Urothelium cell line (cell line): ENCODE measurements around the gene NUP35.

Experiments
- DNase-seq: peaks from one replicate; pipeline ENCODE4 v3.0.0; 2011; ENCODE audit warnings: low spot score, mixed read lengths
- FAIRE-seq: peaks from 2 replicates; lab custom pipeline; 2011; peaks lifted over from hg19 to GRCh38; lab: Jason Lieb, UNC

NUP35 gene

DNA sequence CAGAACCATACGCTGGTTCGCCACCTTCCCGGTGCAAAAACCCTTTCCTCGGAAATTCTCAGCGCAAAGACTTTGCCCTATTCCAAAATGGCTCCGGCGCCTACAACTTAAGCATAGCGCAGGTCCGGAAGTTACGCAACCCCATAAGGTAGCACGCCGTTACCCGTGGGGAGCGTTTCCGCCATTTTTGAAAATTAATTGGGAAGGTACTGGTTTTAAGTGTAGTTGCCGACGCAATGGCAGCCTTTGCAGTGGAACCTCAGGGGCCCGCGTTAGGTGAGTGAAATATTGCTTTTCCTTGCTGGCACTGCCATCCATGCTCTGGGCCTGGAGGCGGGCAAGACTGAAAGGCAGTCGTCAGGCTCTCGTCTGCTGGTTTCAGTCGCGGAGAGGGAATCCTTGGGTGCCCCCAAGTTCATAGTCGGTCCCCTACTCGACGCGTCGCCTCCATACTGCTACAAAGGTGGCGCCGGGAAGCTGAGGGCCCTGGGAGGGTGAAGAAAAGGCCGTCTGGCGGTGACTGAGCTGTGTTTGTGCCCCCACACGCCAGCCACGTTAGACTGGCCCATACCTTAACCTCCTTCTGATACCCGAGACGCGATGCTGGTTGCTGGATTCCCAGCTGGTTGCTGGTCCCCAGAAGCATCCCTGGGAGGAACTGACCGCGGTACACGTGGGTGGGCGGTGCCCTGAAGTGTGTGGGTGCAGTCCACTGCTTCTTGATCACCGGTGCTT is at the start of gene NUP35:
NUP35 (plus strand) TSS at position 222 of the 735 bp plus-strand sequence; CDS start at position 237, 15 bp downstream.
- DNase-seq (peak; percentile 84), FAIRE-seq (peak; percentile 66)

- FAIRE-seq: peak; percentile 40
- no peak for DNase-seq
These were observed 46.1 kb upstream of the NUP35 start for GRCh38 chr2:183078163-183078463.

DNA sequence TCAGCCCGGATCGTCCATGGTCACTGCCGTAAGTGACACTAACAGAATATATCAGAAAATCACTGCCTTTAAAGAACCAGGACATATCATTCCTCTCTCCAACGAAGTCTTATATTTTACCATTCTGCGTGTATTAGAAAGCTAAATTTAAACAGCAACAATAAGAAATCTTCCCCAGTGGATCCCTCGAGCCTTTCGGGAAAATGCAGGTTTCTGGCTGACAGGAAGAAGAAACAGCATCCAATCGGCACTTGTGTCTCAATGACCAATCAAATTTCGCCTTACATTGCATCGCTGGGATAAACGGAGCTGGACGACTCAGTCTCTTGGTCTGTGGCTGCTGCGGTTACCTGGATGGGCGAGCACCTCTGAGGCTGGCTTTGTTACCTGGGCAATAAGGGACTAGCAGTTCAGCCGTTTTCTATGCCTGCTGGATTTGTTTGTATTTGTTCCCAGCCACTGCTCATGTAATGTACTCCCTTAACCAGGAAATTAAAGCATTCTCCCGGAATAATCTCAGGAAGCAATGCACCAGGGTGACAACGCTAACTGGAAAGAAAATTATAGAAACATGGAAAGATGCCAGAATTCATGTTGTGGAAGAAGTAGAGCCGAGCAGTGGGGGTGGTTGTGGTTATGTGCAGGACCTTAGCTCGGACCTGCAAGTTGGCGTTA is 45.6 kb upstream of the NUP35 start, which contains the start of gene DUSP19:
DUSP19 (plus strand) TSS at position 284 of the 675 bp plus-strand sequence; CDS start at position 471, 187 bp downstream.
- FAIRE-seq (peak; percentile 68), DNase-seq (peak; percentile 96)

- FAIRE-seq (no peak), DNase-seq (no peak)
These were observed 45.0 kb upstream of the NUP35 start for GRCh38 chr2:183079139-183079775.

GRCh38 chr2:183081911-183082310 is 42.3 kb upstream of the NUP35 start:
- FAIRE-seq (no peak), DNase-seq (no peak)

DNA sequence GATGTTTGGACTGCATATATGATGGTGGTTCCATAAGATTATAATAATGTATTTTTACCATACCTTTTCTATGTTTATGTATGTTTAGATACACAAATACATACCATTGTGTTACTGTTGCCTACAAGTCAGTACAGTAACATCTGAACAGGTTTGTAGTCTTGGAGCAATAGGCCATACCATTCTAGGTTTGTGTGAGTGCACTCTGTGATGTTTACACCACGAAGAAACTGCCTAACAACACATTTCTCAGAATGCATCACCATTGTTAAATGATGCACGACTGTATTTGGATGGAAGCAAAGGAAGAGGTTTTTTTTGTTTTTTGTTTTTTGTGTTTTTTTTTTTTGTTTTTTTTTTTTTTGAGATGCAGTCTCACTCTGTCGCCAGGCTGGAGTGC is 36.2 kb upstream of the NUP35 start:
- DNase-seq (no peak), FAIRE-seq (peak; percentile 17)

GRCh38 chr2:183089192-183089851 is 34.9 kb upstream of the NUP35 start:
- DNase-seq: no peak
- FAIRE-seq: no peak

DNA sequence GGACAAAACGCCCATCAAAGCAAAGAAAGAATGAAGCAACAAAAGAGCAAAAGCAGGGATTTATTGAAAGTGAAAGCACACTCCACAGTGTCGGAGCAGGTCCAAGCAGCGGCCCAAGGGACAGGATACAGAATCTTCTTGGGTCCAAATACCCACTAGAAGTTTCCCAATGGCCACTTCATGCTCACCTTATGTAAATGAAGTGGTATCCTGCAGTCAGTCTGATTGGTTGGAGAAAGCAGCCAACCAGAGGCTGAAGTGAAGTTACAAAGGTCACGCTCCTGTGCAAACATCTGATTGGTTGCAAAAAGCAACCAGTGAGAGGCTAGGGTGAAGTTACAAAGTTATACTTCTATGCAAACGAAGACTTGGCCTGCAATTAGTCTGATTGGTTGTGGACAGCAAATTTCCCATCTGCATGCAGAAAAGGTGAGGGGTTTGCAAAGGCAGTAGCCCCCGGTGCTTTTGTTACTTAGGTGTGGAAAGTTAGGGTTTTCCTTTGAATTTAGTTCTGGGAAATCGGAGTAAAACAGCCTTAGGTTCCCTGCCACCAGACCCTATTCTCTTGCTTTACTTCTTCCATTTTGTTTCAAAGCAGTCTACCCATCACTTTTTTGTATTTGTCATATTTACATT is 32.8 kb upstream of the NUP35 start:
- no peak for DNase-seq
- FAIRE-seq: no peak

GRCh38 chr2:183091954-183092345 is 32.3 kb upstream of the NUP35 start:
- FAIRE-seq (no peak), DNase-seq (no peak)

DNA sequence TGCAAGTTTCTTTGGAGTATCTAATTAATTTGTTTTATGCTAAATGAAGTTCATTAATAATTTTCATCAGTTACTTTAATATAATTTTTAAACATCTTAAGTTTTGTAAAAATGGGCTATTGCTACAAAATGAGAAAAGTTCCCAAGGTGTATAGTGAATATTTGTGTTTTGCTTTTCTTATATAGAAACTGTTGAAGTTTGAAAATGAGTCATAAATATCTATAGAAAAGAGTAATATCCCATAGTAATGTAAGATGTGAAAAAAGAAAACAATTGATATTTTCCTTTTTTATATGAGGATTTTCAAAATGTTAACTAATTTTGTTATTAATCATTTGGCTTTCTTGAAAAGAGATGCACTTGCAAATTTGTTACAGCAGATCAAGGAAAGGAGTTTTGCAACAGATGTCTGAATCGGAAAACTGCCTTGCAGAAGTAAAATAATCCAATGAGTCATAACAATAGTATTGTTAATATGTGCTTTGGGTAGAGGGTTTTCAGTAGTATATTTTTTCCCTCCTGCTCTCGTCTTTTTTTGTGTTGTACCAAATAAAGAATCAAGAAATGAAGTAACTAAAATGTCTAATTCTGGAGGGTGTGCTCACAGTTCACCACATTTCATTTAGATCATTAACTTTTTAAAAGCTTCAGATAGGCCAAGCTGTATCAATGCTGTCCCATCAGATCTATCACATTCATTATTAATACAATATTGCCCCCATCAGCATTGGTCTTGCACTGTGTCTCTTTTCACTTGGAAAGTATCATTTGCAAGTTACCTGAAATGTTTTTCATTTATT is 30.2 kb upstream of the NUP35 start:
- FAIRE-seq (no peak), DNase-seq (no peak)

DNA sequence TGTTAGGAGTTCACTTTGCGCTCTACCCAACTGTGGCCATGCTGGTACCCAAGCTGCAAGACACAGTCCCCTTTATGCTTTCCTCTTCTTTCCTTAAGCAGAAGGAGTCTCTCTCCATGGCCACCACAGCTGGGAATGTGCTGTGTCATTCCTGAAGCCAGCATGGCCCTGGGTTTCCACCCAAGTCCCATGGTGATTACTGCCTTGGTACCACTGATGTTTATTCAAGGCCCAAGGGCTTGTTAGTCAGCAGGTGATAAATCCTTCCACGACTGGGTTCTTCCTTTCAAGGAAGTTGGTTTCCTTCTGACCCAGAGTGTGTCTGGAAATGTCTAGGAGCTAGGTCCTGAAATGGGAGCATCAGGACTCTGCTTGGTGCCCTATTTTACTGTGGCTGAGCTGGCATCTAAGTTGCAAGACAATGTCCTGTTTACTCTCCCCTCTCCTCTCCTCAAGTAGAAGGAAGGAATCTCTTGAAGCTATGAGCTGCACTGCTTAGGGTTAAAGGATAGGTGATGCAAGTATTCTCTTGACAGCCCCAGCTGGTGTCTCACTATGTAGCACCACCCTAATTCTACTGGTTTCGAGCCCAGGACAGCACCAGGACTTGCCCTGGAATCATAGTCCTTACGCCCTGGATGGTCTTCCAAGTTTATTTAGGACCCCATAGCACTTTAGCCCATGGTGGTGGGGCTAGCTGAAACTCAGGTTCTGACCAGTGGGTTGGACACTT is 18.7 kb upstream of the NUP35 start:
- DNase-seq: no peak
- no peak for FAIRE-seq

- DNase-seq (no peak), FAIRE-seq (no peak)
These were observed 11.7 kb upstream of the NUP35 start for GRCh38 chr2:183112577-183112976.

GRCh38 chr2:183113630-183114029 is 10.6 kb upstream of the NUP35 start:
- DNase-seq (no peak), FAIRE-seq (no peak)

GRCh38 chr2:183117226-183117625 is 7.0 kb upstream of the NUP35 start:
- no peak for DNase-seq
- FAIRE-seq: no peak

DNA sequence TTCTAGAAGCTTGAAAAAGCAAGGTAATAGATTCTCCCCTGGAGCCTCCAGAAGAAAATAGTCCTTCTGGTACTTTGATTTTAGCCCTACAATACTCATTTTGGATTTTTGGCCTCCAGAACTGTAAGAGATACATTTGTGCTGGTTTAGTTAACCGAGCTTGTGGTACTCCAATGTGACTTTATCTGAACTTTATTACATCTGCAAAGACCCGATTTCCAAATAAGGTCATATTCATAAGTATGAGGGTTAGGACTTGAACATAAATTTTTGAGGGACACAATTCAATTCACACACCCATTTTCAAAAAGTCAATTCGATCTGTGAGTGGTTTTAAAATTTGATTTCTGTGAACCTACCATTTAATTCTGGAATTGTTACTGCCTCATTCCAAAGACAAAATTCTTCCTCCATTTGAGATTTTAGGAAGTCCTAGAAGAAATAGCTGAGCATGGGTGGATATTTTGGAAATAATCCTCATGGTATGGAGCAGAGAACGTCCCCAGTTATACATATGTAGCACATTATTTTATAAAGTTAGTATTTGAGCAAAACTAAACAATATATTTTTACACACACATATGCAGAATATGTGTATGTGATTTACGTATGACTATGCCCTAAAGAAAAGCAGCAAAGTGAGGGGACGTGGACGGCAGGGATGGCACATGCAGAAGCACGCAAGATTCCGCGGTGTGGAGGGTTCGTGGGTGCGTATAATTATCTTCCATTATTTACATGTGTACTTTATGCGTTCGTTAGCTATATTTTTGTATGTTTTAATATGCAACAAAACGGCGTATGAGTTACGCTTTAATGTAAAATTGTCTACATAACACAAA is 905 bp upstream of the NUP35 start:
- no peak for FAIRE-seq
- no peak for DNase-seq

GRCh38 chr2:183123959-183124221 is 353 bp upstream of the NUP35 start:
- FAIRE-seq (no peak), DNase-seq (no peak)

DNA sequence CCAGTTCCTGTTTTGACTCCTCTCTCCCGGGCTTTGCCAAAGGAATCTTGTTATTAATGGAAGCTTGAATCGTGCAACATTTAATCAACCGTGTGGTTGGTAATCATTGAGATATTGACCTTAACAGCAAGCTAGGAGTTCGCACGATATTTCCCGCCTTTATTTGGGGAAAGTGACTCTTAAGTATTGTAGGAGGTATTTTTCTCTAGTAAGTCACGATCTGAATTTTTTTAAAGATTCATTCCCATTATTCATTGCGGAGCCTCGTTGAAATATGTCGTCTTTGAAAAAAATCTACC is 663 bp downstream of the NUP35 start:
- DNase-seq (no peak), FAIRE-seq (no peak)

- DNase-seq: no peak
- no peak for FAIRE-seq
These were observed 1.6 kb downstream of the NUP35 start for GRCh38 chr2:183125659-183126341.

- no peak for FAIRE-seq
- DNase-seq: no peak
These were observed 2.4 kb downstream of the NUP35 start for GRCh38 chr2:183126635-183127034.
